Measurements from ENCODE around the gene ACSM4.
A peak's percentile ranks its signal among the peaks of the same experiment; 100 is the strongest.

Gene ACSM4

GRCh38 chr12:7344833-7345606 is 41.1 kb downstream of the ACSM4 start:
- no peak for DNase-seq

GRCh38 chr12:7346551-7347225 is 42.8 kb downstream of the ACSM4 start:
- DNase-seq, result no peak

GRCh38 chr12:7349418-7349817 is 45.5 kb downstream of the ACSM4 start:
- DNase-seq, result no peak

- no peak for DNase-seq
Observed at GRCh38 chr12:7351177-7351576, 47.3 kb downstream of the ACSM4 start.

DNA sequence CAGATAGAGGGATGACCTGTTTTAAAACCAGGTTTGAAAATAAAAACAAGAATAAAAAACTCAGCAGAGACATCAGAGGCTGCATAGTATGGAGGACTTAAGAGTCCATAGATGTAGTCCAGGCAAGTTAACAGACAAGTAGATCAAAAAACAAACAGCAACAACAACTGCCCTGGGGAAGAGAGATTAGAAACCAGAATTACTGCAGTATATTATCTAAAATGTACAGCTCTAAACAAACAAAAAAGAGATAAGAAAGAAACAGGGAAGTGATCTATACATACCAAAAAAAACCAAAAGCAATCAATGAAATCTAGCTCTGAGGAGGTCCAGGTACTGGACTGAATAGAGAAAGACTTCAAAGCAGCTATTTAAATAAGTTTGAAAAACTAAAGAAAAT is 48.8 kb downstream of the ACSM4 start:
- no peak for DNase-seq

DNA sequence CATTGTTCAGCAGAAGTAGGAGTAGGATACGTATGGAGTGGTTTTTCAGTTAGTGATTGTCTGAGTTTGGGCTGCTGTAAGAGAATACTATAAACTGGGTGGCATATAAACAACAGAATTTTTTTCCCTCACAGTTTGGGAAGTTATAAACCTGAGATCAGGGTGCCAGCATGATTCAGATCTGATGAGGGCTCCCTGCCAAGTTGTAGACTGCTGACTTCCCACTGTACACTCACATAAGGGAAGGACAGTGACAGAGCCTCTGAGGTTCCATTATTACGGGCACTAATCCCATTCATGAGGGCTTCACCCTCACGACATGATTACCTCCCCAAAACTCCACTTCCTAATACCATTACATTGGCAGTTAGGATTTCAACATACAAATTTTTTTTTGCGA is 50.7 kb downstream of the ACSM4 start:
- no peak for DNase-seq

- DNase-seq, result no peak
Observed at GRCh38 chr12:7361265-7361664, 57.4 kb downstream of the ACSM4 start.

DNA sequence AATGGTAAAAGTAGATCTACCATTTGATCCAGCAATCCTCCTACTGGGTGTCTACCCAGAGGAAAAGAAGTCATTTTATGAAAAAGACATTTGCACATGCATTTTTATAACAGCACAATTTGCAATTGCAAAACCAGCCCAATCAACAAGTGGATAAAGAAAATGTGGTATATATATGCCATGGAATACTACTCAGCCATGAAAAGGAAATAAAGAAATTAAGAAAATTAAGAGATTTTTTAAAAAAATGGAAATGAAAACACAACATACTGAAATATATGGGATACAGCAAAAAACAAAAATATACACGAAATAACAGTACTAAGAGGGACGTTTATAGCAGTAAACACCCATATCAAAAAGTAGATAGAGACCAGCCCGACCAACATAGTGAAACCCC is 58.9 kb downstream of the ACSM4 start:
- DNase-seq, result no peak

DNA sequence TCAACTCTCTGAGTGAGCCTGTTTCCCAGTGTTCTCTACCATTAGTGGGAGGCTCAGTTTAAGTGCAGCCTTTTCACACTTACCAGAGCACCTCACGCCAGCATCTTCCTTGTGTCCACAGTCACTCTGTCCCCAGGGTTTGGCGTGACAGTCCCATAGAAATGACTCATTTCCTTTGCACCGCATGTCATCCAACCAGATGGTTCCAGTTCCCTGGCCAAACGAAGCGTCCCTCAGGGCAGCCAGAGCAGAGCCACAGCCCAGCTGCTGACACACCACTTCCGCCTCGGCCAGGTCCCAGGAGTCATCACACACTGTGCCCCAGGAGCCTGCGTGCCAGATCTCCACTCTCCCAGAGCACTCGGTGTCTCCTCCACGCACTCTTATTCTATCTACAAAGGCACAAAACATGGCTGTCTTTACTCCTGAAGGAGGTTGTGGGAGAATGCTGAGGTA is 65.4 kb downstream of the ACSM4 start:
- DNase-seq, result no peak

GRCh38 chr12:7373226-7373625 is 69.4 kb downstream of the ACSM4 start:
- no peak for DNase-seq

DNA sequence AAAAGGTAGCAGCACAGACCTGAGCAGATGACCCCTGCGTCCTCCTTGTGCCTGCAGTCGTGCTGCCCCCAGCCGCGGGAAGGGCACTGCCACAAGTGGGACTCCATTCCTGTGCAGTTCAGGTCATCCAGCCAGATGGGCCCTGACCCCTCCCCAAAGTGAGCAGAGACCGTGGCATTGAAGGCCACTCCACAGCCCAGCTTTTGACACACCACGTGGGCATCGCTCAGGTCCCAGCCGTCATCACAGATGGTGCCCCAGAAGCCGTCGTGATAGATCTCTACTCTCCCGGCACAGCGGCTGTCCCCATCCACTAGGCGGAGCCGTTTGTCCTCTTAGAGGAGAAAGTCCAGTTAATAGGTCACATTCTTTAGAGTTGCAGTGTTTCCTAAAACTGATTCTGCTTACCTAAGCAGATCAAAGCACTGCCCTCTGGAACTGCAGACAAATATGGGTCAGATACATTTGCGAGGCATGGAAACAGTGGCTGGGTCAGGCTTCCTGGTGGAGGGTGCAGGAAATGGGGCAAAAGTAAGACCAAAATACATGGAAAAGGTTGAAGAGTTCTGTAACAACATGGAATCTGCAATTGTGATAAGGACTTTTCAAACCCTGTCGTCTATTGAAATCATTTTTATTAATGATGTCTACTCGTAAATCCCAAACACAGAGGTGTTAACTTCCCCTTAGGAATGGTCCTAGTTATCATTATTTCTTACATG is 70.7 kb downstream of the ACSM4 start:
- peak; percentile 56 for DNase-seq

GRCh38 chr12:7375145-7375543 is 71.3 kb downstream of the ACSM4 start:
- no peak for DNase-seq

DNA sequence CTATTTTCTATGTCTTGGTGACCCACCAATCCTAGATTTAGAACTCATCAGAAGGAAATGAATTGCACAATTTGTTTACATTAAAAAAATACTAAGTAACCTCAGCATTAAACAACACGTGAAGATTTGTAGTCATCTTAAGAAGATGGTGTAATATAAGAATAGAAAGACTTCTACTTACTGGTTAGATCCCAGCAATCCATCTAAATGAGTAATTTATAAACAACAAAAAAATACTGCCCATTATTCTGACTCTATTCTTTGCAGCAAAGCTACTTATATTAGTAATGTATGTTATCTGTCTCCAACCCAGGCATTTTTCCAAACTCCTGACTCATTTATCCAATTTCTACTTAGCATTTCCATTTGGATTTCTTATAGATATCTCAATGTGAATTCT is 72.3 kb downstream of the ACSM4 start:
- DNase-seq, result no peak

Measured in activated CD8-positive, alpha-beta memory T cell treated with anti-CD3 and anti-CD28 coated beads, Interleukin-2, amount 50 U/mL, for 48 hours (primary cell).